GM10847 (cell line): Measurements from ENCODE around the gene SLC6A18.

ENCODE experiments used
- POLR2A ChIP-seq: IDR thresholded peaks from 2 replicates; pipeline ENCODE4 v1.6.1; 2011; ENCODE audit not compliant: insufficient read length; ENCODE audit errors: extremely low read depth

SLC6A18 gene

DNA sequence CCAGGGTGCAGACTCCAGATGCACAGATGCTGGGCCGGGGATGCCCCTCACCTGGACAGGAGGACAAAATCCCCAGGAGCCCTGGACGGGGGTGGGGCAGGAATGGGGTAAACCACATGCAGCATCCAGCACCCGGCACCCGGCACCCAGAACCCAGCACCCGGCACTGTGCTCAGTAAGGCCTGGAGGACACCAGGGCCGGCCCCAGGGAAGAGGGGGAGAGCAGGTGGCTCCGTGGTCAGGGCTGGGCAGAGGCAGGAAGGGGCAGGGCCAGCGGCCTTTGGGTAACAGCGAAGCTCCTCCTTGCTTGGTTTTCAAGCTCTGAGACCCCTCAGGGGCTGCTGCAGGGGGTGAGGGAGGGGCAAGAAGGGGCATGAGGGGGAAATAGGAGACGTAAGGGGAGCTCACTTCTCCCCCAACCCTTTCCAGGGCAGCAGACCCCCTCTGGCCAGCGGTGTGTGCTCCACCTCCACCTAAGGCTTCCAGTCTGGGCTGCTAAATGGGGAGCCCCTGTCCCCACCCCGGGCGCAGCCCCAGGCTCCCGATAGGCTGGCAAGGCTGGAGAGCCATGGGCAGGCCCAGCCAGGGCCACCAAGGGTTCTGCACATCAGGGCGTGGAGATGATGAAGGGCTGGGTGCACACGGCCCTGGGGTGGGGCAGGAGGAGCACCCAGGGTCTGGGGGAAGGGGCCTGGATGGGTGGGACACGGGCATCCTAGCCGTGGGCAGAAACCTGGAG is 41.6 kb upstream of the SLC6A18 start:
- no peak for TF ChIP-seq POLR2A

DNA sequence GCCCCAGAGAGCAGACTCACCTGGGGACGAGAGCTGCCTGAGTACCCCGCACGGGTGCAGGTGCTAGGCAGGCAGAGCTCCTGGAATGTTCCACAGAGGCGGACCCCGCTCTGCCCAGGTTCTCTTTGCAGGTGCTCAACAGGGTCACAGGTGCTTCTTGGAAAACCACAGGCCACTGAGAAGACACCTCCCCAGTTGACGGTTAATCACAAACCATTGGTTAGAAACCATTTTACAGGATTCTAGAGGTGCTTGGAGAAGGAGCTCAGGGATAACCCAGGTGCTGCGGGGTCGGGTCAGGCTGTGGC is 41.1 kb upstream of the SLC6A18 start:
- TF ChIP-seq POLR2A = no peak

DNA sequence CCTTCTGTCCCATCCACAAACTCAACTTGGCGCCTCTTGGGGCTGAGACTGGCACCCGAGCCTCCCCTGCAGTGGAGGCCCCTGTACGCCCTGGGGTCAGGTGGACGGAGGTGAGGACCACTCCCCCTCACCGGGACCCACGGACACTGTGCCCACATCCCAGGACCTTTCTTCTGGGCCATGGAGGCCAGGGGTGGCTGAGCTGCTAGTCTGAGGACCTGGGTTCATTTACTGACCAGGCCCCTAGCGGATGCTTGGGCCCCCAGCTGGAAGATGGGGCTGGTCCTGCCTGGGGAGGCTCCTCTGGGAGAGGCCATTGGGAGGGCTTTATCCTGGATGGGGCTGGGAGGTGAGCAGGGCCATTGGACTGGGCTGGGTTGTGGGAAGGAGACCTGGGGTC is 40.7 kb upstream of the SLC6A18 start:
- no peak for TF ChIP-seq POLR2A

DNA sequence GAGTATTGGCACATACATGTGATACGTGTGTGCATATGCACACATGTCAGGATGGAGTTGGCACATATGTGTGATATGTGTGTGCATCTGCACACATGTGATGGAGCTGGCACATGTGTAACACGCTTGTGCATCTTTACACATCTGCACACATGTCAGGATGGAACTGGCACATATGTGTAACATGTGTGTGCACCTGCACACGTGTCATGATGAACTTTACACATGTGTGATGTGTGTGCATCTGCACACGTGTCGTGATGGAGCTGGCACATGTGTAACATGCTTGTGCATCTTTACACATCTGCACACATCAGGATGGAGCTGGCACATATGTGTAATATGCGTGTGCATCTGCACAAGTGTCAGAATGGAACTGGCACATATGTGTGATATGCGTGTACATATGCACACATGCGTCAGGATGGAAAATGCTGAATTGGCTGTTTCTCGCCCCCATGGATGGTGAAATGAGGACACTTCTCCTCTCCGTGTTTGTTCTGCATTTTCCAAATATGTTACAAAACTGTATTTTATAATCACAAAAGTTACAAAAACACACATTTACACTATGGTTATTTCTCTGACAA is 40.0 kb upstream of the SLC6A18 start:
- no peak for TF ChIP-seq POLR2A

DNA sequence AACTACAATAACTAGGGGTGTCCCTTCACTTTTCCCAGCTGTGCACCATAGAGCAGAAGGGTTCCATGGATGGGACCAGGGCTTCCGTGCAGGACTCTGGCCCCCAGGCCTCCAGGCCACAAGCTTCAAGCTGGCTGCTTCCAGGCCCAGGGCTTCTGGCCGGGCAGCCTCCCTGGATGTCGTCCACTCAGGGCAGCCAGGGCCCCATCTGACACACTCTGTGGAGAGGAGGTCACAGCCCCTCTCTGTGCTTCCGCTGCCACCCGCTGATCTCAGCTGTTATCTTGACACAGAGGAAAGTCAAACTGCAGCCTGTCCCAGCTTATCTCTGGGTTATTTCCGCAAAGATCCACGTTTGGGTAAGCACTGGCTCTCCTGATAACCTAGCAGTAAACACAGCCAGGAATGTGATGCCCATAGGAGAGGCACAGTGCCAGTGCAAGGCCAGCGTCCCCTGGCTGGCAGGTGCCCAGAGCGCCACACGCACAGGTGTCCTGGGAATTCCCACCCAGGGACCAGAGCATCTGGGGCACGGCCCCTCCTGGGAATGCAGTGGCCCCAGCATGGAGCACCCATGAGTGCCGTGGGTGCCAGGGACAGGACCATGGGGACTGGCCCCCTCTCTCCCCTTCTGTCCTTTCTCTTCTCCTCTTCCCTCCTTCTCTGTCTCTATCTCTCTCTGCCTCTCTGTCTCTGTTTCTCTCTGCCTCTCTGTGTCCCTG is 39.4 kb upstream of the SLC6A18 start:
- TF ChIP-seq POLR2A = no peak

DNA sequence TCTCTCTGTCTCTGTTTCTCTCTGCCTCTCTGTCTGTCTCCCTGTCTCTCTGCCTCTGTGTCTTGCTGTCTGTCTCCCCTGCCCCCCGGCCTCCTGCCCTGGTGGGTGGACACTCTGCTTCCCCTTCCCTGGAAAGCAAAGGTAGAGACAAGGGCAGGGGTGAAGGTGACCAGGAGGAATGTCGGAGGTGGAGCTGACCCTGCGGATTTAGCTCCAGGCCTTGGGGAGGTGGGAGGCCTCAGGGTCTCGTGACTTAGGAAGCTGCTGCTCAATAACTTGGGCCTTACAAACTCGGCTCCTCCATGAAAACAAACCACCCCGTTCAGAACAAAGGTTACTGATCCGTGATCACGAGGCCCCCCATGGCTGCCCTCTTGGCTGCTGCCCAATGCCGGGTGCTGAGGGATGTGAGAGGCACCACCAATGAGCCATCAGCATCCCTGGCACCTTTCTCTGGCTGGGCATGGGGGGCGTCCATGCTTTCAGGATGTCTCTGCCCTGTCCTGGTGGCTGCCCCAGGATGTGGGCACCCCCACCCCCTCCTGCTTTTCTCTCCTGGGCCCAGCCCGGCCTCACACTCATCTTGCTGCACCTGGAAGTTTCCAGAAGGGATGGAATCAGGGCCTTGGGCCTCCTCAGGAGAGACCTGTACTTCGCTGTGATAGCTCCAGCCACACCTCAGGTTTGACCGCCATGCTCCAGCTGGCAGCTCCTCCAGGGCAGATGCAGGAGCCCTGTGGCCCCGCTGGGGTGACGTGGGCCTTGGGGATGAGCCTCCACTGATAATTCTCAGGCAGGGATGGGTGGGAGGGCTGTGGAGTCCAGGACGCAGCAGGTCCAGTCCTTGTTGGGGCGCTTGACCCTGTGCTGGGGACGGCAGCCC is 38.6 kb upstream of the SLC6A18 start:
- no peak for TF ChIP-seq POLR2A

DNA sequence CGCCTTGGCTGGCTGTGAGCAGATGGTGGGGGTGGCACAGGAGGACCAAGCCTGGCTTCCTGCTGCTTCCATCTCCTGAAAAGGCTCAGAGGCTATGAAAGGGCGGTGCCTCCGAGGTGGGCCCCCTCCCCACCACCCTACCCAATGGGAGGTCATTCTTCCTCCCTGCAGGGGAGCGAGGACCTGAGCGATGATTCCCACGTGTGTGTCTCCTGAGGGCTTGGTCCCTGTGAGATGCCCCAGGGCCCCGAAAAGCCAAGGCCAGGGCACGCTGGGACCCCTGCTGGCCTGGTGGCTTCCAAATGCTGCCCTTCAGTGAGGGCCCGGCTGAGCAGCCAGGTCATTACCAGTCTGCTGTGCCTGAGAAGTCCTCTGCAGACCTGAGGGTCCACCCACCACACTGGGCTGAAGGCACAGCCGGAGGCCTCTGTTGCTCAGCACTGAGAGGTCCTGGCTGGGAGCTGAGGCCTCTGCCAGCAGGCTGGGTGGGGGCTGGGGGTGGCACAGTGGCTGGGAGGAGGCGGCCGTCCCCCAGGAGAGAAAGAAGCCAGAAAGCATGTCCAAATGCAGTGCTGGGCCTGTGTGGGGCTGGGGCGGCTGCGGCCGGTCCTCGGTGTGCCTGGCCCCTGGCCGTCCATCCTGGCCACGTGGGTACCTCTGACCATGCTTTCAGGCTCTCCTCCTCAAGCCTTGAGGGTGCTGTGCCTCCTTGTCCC is 37.8 kb upstream of the SLC6A18 start:
- no peak for TF ChIP-seq POLR2A

DNA sequence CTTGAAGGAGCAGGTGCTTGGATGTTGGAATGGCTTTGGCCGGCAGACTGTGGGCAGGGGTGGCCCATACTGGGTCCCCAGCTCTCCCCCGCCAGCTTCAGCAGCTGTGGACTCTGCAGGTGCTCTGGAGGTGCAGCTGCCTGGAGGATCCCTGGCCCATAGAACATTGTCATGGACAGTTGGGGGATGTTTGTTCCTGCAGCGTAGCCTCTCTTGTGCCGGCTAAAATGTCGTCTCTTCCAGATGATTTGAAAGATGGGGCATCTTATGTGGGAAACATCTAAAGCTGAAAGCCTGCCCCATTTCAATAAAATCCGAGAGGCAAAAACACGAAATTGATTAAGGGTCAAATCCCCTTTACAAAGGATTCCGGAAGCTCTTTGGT is 37.2 kb upstream of the SLC6A18 start:
- TF ChIP-seq POLR2A = no peak

DNA sequence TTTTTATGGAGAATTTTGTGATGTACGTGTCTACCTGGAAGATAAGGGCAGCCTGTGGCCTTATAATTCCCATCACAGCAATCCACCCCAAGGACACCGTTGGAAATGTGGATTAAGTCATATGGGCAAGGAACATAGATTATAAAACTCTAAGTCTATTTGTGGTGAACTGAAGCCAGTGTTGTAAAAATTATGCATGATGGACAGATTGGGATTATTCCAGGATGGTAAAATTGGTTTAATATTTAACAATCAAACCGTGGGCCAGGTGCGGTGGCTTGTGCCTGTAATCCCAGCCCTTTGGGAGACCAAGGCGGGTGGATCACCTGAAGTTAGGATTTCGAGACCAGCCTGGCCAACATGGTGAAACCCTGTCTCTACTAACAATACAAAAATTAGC is 36.7 kb upstream of the SLC6A18 start:
- no peak for TF ChIP-seq POLR2A

DNA sequence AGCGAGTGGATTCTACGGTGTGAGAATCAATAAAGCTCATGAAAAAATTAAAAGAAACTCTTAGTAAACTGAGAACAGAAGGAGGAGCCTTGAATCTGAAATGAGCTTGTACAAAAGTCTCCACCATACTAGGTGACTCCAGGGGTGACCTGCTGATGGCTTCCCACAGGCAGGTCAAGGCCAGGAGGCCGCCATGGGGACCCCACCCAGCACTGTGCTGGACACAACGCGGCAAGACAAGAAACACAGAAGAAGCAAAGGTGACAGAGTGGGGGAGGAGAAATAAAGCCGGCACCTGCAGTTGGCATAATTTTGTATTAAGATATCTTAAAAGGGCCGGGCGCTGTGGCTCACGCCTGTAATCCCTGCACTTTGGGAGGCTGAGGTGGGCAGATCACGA is 35.9 kb upstream of the SLC6A18 start:
- no peak for TF ChIP-seq POLR2A

DNA sequence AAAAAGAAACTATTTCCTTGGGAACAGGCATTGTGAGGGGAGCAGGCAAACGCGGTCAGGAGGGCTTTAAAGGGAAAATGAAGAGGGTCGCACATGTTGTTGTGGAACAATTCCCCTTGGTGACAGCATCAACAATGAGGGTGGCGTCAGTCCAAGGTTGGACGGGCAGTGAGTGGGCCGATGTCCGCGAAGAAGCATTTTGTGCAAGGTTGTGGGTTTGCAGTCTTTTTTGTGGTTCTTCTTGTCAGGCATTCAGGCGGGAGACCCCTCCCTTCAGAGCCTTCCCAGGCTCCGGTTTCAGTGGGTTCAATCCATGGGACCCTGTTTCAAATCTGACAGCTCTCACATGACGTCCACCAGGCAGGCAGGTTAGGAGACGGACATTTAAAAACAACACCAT is 34.9 kb upstream of the SLC6A18 start:
- no peak for TF ChIP-seq POLR2A

DNA sequence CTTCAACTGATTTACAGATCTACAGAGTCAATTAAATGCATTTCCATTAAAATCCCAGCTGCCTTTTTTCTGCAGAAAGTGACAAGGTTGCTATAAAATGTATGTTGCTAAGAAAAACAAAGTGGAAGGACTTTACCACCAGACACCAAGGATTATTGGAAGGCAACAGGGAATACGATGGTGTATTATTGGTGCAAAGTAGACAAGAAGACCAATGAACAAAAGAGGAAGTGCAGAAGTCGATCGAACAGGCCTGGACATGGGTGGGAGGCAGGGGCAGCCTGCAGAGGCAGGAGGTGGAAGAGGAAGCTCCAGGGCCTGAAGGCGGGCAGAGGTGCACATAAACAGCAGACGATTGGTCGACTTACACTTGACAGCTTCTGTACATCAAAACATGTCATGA is 34.3 kb upstream of the SLC6A18 start:
- TF ChIP-seq POLR2A = no peak

DNA sequence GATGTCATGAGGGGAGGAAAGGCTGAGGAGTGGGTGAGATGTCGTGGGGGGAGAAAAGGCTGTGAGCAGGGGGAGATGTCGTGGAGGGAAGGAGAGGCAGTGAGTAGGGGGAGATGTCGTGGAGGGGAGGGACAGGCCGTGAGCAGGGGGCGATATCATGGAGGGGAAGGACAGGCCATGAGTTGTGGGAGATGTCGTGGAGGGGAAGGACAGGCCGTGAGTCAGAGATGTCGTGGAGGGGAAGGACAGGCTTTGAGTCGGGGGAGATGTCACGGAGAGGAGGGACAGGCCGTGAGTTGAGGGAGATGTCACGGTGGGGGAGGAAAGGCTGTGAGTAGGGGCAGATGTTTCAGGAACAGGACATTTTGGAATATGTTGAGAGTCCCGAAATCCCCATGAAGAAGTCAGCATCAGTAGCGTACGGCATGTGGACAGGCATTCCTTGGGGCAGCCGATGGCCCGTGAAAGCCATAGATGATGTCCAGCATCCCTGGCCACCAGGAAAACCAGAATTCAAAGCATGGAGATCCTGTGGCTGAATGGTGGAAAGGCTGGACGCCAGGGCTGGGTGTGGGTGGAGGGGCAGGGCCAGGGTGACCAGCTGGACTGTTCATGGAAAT is 32.1 kb upstream of the SLC6A18 start:
- no peak for TF ChIP-seq POLR2A

DNA sequence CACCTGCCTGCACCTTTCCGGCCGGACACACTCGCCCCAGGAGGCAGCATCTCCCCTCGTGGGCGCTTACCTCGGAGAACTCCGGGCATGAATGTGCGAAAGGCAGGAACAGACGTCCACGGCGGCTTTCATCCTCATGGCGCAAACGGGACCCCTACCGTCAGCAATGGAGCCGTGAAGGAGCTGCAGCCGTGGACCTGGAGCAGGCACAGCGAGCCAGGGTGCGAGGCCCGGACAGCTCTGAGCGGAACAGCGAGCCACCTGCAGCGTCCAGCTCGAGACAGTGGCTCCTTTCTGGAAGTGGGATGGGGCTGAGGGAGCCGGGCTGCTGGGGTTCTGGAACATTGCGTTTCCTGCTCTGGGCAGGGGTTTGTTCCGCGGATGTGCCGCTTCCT is 31.6 kb upstream of the SLC6A18 start:
- TF ChIP-seq POLR2A = no peak

DNA sequence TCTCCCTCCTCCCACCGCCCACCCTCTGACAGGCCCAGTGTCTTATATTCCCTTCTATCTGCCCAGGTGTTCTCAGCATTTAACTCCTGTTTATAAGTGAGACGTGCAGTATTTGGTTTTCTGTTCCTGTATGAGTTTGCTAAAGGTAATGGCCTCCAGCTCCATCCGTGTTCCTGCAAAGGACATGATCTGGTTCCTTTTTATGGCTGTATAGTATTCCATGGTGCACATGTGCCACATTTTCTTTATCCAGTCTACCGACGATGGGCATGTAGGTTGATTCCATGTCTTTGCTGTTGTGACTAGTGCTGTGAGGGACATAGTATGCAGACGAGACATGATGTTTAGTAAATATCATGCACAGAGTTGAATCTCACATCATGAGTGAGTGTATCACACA is 30.8 kb upstream of the SLC6A18 start:
- TF ChIP-seq POLR2A = no peak
